Measurements from ENCODE around the gene AURKAIP1. TPM values are rescaled to one million over a fixed set of nuclear protein-coding genes. Genes with fewer than 3 reads are reported as not detected.
A peak's percentile ranks its signal among the peaks of the same experiment; 100 is the strongest.

AURKAIP1 gene
- total and polyA plus RNA-seq, 9 of the 15 experiments (the other 6 are each of a cell fraction or from before 2014, with no cell fraction given): 7.8 to 478 (median 92.0) TPM

- TF ChIP-seq, protein P1, sequence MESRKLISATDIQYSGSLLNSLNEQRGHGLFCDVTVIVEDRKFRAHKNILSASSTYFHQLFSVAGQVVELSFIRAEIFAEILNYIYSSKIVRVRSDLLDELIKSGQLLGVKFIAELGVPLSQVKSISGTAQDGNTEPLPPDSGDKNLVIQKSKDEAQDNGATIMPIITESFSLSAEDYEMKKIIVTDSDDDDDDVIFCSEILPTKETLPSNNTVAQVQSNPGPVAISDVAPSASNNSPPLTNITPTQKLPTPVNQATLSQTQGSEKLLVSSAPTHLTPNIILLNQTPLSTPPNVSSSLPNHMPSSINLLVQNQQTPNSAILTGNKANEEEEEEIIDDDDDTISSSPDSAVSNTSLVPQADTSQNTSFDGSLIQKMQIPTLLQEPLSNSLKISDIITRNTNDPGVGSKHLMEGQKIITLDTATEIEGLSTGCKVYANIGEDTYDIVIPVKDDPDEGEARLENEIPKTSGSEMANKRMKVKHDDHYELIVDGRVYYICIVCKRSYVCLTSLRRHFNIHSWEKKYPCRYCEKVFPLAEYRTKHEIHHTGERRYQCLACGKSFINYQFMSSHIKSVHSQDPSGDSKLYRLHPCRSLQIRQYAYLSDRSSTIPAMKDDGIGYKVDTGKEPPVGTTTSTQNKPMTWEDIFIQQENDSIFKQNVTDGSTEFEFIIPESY (CRISPR knock-in tag; IDR thresholded peaks at IDR 0.05): no peak
- TF ChIP-seq ARID4B (CRISPR knock-in tag; IDR thresholded peaks at IDR 0.05) (no peak), ZNF3 (CRISPR knock-in tag; IDR thresholded peaks at IDR 0.05) (no peak), ZFP91 (CRISPR knock-in tag; IDR thresholded peaks at IDR 0.05) (no peak), SRF (CRISPR knock-in tag; IDR thresholded peaks at IDR 0.05) (0 out of 4 replicates have a peak, but pooled peaks of 1 of the 2 experiments have one; percentile 51), ZFPM2 (CRISPR knock-in tag; IDR thresholded peaks at IDR 0.05) (no peak), NR3C1 (CRISPR knock-in tag; IDR thresholded peaks at IDR 0.05) (no peak), ESRRA (IDR thresholded peaks at IDR 0.05; ENCODE audit: borderline replicate concordance, low read depth) (no peak), MTF1 (CRISPR knock-in tag; IDR thresholded peaks at IDR 0.05; ENCODE audit: borderline replicate concordance) (no peak), OTX1 (CRISPR knock-in tag; IDR thresholded peaks at IDR 0.05) (no peak), HOXB6 (CRISPR knock-in tag; IDR thresholded peaks at IDR 0.05; ENCODE audit: borderline replicate concordance) (no peak), ELK1 (CRISPR knock-in tag; IDR thresholded peaks at IDR 0.05) (peak; percentile 82; the same call in 1 of the 2 replicates), GABPB2 (CRISPR knock-in tag; conservative IDR thresholded peaks at IDR 0.05) (no peak), SIN3B (IDR thresholded peaks at IDR 0.05; ENCODE audit: low read depth) (no peak)
- TF ChIP-seq, protein P2, sequence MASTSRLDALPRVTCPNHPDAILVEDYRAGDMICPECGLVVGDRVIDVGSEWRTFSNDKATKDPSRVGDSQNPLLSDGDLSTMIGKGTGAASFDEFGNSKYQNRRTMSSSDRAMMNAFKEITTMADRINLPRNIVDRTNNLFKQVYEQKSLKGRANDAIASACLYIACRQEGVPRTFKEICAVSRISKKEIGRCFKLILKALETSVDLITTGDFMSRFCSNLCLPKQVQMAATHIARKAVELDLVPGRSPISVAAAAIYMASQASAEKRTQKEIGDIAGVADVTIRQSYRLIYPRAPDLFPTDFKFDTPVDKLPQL (IDR thresholded peaks at IDR 0.05; ENCODE audit: extremely low read depth, insufficient read length): no peak
- TF ChIP-seq, protein P3, sequence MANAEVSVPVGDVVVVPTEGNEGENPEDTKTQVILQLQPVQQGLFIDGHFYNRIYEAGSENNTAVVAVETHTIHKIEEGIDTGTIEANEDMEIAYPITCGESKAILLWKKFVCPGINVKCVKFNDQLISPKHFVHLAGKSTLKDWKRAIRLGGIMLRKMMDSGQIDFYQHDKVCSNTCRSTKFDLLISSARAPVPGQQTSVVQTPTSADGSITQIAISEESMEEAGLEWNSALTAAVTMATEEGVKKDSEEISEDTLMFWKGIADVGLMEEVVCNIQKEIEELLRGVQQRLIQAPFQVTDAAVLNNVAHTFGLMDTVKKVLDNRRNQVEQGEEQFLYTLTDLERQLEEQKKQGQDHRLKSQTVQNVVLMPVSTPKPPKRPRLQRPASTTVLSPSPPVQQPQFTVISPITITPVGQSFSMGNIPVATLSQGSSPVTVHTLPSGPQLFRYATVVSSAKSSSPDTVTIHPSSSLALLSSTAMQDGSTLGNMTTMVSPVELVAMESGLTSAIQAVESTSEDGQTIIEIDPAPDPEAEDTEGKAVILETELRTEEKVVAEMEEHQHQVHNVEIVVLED (CRISPR knock-in tag; IDR thresholded peaks at IDR 0.05): no peak
Observed at GRCh38 chr1:1398677-1399186, 23.7 kb upstream of the AURKAIP1 start (continued).

Data from K562 (cell line).